Middle frontal gyrus (tissue), 1 donor: Measurements from ENCODE around the gene PPP2R3A.
"Not testable (repeated sequence)": the region's sequence is repeated elsewhere in the genome, so short reads cannot be mapped to it uniquely, and the experiment has no call there.

Experiments
- DNase-seq: peaks from one replicate; pipeline ENCODE4 v3.0.0-alpha.2; 2015; ENCODE audit warnings: low spot score; ENCODE audit errors: extremely low spot score

PPP2R3A gene

GRCh38 chr3:136083641-136084382 lies 118.3 kb downstream of the PPP2R3A start:
- not testable (repeated sequence) for DNase-seq

DNA sequence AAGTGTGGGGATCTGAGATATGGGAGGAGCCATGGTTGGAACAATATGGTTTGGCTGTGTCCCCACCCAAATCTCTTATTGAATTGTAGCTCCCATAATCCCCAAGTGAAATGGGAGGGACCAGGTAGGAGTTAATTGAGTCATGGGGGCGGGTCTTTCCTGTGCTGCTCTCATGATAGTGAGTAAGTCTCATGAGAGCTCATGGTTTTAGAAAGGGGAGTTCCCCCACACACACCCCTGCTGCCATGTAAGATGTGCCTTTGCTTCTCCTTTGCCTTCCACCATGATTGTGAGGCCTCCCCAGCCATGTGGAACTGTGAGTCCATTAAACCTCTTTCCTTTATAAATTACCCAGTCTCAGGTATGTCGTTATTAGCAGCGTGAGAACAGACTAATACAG lies 119.5 kb downstream of the PPP2R3A start:
- not testable (repeated sequence) for DNase-seq

GRCh38 chr3:136093771-136094170 lies 128.2 kb downstream of the PPP2R3A start:
- no peak for DNase-seq

DNA sequence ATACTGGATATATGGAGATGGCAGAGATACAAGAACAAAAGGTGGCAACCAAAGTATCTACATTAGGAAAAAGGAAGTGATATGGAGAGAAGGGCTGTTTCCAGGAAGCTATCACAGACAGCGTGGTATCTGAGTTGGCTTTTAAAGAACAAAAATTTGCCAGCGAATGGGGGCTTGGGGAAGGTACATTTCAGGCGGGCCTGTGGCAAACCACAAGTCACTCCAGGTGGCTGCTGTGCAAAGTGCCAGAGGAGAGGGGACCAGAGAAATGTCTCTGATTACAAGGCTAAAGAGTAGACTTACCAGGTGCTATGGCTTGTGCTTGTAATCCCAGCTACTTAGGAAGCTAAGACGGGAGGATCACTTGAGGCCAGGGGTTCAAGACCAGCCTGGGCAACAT lies 139.5 kb downstream of the PPP2R3A start:
- no peak for DNase-seq

DNA sequence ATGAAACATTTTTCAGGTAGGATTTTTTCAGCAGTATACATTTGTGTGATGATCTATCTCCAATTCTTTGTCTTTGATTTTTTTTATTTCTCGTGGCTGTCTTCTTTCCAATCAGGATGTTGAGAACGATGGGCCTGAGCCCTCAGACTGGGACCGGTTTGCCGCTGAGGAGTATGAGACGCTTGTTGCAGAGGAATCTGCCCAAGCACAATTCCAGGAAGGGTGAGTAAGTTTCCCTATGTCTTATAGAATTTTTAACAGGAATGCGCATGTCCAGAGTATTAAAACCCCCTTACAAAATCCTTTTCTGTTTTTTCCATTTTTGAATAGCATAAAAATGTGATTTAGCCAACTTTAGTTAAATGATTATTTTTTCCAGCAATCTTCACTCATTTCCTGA lies 140.6 kb downstream of the PPP2R3A start:
- DNase-seq = no peak

DNA sequence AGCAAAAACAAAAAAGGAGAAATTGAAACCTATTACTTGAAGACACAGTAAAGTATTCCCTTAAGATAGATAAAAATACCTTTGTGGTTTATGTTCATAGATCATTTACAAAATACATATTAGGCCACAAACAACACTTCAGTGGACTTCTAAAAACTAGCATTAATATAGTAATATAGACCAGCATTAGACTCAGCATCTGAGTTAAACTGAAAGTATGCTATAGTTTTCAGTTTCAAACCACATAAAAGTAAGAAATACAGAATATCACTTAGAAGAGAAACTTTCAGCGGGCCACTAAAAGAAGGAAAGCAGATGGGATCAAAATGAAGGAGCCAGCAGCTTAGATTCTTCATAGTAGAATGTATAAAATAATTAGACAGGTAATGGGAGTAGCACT lies 144.0 kb downstream of the PPP2R3A start:
- no peak for DNase-seq

DNA sequence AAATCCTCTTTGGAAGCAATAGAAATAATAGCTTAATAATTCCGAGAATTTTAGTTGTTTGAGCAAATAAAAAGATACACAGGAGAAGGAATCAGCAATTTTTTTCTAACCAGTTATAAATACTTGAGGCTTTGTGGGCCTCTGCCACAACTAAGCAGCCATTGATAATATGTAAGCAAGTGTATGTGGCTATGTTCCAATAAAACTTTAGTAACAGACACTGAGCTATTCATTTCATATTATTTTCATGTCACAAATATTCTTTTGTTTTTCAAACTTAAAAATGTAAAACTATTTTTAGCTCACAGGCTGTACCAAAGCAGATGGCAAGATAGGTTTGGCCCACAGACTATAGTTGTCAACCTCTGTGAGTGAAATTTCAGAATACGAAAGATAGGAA lies 145.0 kb downstream of the PPP2R3A start:
- no peak for DNase-seq

DNA sequence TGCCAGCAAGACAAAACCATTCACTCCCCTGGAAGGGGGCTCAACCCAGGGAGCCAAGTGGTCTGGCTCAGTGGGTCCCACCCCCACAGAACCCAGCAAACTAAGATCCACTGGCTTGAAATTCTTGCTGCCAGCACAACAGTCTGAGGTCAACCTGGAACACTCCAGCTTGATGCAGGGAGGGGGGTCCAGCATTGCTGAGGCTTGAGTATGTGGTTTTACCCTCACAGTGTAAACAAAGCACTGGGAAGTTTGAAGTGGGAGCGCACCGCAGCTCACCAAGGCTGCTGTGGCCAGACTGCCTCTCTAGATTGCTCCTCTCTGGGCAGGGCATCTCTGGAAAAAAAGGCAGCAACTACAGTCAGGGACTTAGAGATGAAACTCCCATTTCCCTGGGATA lies 148.9 kb downstream of the PPP2R3A start:
- DNase-seq = no peak

DNA sequence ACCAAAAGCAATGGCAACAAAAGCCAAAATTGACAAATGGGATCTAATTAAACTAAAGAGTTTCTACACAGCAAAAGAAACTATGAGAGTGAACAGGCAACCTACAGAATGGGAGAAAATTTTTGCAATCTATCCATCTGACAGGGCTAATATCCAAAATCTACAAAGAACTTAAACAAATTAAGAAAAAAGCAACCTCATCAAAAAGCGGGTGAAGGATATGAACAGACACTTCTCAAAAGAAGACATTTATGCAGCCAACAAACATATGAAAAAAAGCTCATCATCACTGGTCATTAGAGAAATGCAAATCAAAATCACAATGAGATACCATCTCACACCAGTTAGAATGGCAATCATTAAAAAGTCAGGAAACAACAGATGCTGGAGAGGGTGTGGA lies 153.8 kb downstream of the PPP2R3A start:
- DNase-seq = not testable (repeated sequence)

DNA sequence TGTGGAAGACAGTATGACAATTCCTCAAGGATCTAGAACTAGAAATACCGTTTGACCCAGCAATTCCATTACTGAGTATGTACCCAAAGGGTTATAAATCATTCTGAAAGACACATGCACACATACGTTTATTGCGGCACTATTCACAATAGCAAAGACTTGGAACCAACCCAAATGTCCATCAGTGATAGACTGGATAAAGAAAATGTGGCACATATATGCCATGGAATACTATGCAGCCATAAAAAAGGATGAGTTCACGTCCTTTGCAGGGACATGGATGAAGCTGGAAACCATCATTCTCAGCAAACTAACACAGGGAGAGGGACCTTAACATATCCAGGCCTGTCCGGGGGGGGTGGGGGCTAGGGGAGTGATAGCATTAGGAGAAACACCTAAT lies 154.3 kb downstream of the PPP2R3A start:
- DNase-seq = not testable (repeated sequence)

GRCh38 chr3:136120373-136121348 lies 155.1 kb downstream of the PPP2R3A start:
- no peak for DNase-seq

- no peak for DNase-seq
These were observed 156.5 kb downstream of the PPP2R3A start for GRCh38 chr3:136122006-136122405.

DNA sequence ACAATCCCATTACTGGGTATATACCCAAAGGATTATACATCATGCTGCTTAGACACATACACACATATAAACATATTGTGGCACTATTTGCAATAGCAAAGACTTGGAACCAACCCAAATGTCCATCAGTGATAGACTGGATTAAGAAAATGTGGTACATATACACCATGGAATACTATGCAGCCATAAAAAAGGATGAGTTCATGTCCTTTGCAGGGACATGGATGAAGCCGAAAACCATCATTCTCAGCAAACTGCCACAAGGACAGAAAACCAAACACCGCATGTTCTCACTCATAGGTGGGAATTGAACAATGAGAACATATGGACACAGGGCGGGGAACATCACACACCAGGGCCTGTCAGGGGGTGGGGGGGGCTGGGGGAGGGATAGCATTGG lies 166.1 kb downstream of the PPP2R3A start:
- DNase-seq = not testable (repeated sequence)

DNA sequence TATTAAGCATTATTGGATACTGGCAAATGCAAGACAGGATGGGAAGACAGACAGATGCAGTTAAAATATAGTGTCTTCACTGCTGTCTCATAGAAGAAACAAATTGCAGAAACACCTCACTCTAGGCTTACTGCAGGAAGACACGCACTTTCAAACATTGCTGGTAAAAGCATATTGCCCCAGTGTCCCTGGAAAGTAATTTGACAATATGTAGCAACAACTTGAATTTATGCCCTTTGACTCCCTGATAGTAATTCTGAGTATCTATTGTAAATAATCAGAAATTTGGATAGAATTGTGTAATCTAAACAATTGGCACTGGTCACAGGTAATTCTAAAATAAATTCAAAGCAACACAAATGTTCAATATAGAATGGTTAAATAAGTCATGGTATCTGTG lies 168.6 kb downstream of the PPP2R3A start:
- no peak for DNase-seq

DNA sequence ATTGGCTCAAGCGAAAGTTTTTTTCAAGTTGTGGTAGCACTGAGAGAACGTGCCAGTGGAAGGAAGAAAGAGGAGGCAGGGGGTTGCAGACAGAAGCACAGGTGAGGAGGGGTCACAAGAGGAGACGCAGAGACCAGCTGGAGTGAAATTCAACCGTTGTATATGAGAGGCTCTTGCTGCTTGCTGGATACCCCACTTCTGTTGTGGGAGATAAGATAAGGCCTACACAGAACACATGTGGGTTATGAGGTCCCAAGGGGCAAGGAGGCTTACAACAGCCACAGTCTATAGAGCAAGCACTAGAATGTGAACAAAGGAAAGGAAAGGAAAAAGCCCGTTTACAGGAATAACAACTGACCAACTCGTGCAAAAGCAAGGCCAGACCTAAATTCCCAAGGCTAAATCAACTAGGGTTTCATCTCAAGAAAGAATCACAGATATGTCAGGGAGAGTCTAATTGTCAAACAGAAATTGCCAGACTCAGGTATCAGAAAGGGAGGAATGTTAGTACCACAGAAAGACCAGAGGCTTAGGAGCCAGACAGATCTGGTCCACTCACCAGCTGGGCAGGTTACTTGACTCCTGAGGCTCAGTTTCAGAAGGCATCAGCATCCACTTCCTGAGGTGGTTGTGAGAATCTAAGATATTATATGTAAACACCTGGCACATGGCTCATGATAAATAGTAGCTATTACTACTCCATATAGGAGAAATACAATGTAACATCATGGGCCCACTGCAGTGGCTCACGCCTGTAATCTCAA lies 169.7 kb downstream of the PPP2R3A start:
- no peak for DNase-seq

DNA sequence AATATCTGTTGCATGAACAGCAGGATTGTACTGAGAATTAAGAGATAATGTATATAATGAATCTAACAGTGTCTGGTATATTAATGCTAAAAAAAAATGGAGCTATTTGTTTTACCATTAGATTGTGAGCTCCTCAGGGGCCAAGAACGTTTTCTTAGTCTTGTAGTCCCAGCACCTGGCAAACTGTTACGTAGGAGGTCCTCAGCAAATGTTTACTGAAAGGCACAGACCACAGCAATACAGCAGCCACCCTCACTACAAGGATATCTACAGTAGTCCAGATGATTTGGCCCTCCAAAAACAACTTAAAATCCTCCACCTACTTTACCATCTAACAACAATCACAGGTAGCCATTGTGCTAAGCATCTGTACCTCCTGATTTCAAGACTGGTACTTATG lies 170.9 kb downstream of the PPP2R3A start:
- no peak for DNase-seq

- no peak for DNase-seq
These were observed 175.8 kb downstream of the PPP2R3A start for GRCh38 chr3:136141291-136141785.

DNA sequence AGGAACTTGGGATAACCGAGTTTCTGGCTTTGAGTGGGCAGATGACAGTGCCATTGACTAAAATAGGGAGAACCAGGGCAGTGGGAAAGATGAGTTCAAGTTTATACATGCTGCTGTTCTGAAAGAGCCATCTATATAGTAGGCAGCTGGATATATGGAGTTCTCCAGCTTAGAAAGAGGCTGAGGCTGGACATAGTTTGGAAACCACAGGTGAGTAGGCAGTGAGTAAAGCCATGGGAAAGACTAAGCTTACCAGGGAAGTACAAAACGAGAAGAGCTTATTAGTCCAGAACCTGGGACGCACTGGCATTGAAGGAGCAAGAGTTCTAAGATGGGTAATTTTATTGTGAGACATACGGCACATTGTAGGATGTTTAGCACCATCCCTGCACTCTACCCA lies 176.4 kb downstream of the PPP2R3A start:
- no peak for DNase-seq

DNA sequence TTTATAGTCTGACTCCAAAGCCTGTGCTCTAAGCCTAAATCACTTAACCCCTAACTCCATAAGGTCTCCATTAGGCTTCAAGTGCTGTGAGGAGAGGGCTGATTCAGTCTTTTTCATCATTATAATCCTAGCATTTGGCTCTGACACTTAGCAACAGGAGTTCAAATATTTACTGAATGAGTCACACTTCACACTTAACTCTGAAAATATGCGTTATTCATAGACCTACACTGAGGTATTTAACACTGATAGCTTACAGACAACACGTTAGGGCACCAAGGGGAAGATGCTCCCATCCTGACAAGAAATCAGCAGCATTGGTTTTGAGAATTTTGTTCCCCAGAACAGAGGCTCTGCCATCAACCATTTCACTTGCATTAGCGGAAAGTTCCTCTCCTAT lies 177.1 kb downstream of the PPP2R3A start:
- DNase-seq = no peak

DNA sequence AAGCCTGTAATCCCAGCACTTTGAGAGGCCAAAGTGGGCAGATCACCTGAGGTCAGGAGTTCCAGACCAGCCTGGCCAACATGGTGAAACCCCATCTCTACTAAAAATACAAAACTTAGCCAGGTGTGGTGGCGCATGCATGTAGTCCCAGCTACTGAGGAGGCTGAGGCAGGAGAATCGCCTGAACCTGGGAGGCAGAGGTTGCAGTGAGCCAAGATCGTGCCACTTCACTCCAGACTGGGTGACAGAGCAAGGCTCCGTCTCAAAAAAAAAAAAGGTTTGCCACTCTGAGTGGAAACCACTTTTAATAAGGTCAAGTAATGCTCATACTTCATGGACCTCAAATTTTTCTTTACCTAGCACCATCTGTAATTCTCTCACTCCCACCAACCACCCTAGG lies 178.9 kb downstream of the PPP2R3A start:
- not testable (repeated sequence) for DNase-seq

GRCh38 chr3:136146981-136147729 lies 181.6 kb downstream of the PPP2R3A start:
- no peak for DNase-seq
